Measurements from ENCODE around the gene SPSB1. TPM values are rescaled to one million over a fixed set of nuclear protein-coding genes. Genes with fewer than 3 reads are reported as not detected.

SPSB1 gene
- total RNA-seq, 6 experiments from 2014 or later, result 7.7 to 121 (median 37.0) TPM

- no peak for TF ChIP-seq CTCF (IDR thresholded peaks at IDR 0.05)
- no peak for TF ChIP-seq POLR2A (IDR thresholded peaks at IDR 0.05)
- H3K27me3 ChIP-seq, result no peaks in the 10 kb centered on the region
- intact Hi-C loops (cut with DNase I), result no loop called here
- 87% methylated on average over 6 of the region's 10 CpGs for WGBS (ENCODE audit: insufficient coverage, low coverage, low lambda C conversion rate, missing lambda C conversion rate)
- no peaks in the 10 kb centered on the region for H3K36me3 ChIP-seq
- no peak overlapping the region for H3K4me3 ChIP-seq
- H3K27ac ChIP-seq, result no peak overlapping the region
- no peaks in the 10 kb centered on the region for H3K4me1 ChIP-seq
- no peak for DNase-seq
- ATAC-seq, result no peak
- no peaks in the 10 kb centered on the region for H3K9me3 ChIP-seq
These were observed 18.3 kb downstream of the SPSB1 start for GRCh38 chr1:9311029-9311428.

- no peaks in the 10 kb centered on the region for H3K36me3 ChIP-seq
- no peaks in the 10 kb centered on the region for H3K9me3 ChIP-seq
- DNase-seq (no peak), ATAC-seq (no peak)
- intact Hi-C loops (cut with DNase I), result no loop called here
- WGBS (ENCODE audit: insufficient coverage, low coverage, low lambda C conversion rate, missing lambda C conversion rate), result 87% methylated on average over 6 of the region's 9 CpGs
- H3K4me1 ChIP-seq, result no peaks in the 10 kb centered on the region
- no peaks in the 10 kb centered on the region for H3K27me3 ChIP-seq
- H3K4me3 ChIP-seq, result no peak overlapping the region
- no peak for TF ChIP-seq CTCF (IDR thresholded peaks at IDR 0.05)
- TF ChIP-seq POLR2A (IDR thresholded peaks at IDR 0.05), result no peak
- no peak overlapping the region for H3K27ac ChIP-seq
These were observed 18.8 kb downstream of the SPSB1 start for GRCh38 chr1:9311479-9311878.

GRCh38 chr1:9312168-9312720 lies 19.6 kb downstream of the SPSB1 start:
- Histone ChIP-seq H3K4me3 (no peak overlapping the region), H3K27me3 (no peaks in the 10 kb centered on the region), H3K9me3 (no peaks in the 10 kb centered on the region), H3K27ac (no peak overlapping the region), H3K4me1 (no peaks in the 10 kb centered on the region), H3K36me3 (no peaks in the 10 kb centered on the region)
- WGBS (ENCODE audit: insufficient coverage, low coverage, low lambda C conversion rate, missing lambda C conversion rate), result 83% methylated on average over 16 of the region's 18 CpGs
- ATAC-seq (no peak), DNase-seq (no peak)
- TF ChIP-seq POLR2A (IDR thresholded peaks at IDR 0.05), result no peak
- no peak for TF ChIP-seq CTCF (IDR thresholded peaks at IDR 0.05)
- intact Hi-C loops (cut with DNase I), result no loop called here

- no peak for TF ChIP-seq CTCF (IDR thresholded peaks at IDR 0.05)
- TF ChIP-seq POLR2A (IDR thresholded peaks at IDR 0.05), result no peak
- 92% methylated on average over 7 of the region's 11 CpGs for WGBS (ENCODE audit: insufficient coverage, low coverage, low lambda C conversion rate, missing lambda C conversion rate)
- DNase-seq, result no peak
- no peak for ATAC-seq
- H3K4me3 ChIP-seq, result no peak overlapping the region
- intact Hi-C loops (cut with DNase I), result no loop called here
- no peaks in the 10 kb centered on the region for H3K4me1 ChIP-seq
- no peaks in the 10 kb centered on the region for H3K36me3 ChIP-seq
- H3K27me3 ChIP-seq, result no peaks in the 10 kb centered on the region
- no peaks in the 10 kb centered on the region for H3K9me3 ChIP-seq
- H3K27ac ChIP-seq, result no peak overlapping the region
These were observed 20.9 kb downstream of the SPSB1 start for GRCh38 chr1:9313576-9313975.

GRCh38 chr1:9314111-9314510 lies 21.4 kb downstream of the SPSB1 start:
- no peak overlapping the region for H3K27ac ChIP-seq
- WGBS (ENCODE audit: insufficient coverage, low coverage, low lambda C conversion rate, missing lambda C conversion rate), result 65% methylated on average over 4 of the region's 8 CpGs
- no peak for DNase-seq
- no peaks in the 10 kb centered on the region for H3K9me3 ChIP-seq
- intact Hi-C loops (cut with DNase I), result no loop called here
- H3K4me1 ChIP-seq, result no peaks in the 10 kb centered on the region
- H3K27me3 ChIP-seq, result no peaks in the 10 kb centered on the region
- H3K4me3 ChIP-seq, result no peak overlapping the region
- H3K36me3 ChIP-seq, result no peaks in the 10 kb centered on the region
- no peak for TF ChIP-seq POLR2A (IDR thresholded peaks at IDR 0.05)
- ATAC-seq, result no peak

Measured in right lobe of liver (tissue), 6 donors.